Thyroid gland (tissue), 4 donors: Measurements from ENCODE around the gene ANGEL1. TPM values are rescaled to one million over a fixed set of nuclear protein-coding genes. Genes with fewer than 3 reads are reported as not detected.

Source experiments
- DNase-seq, 2 donors: peaks; one replicate each; pipeline ENCODE4 v3.0.0-alpha.2; 2019
- H3K27ac ChIP-seq, 3 donors: fragments of 200-600 bp; sonication (generic); 1 replicate in 2 of 3; 2 replicates in 1 of 3; pipeline ENCODE4 v1.5.1; 2016 to 2019; ENCODE audit warnings: mild to moderate bottlenecking in 1 of 3, moderate library complexity in 1 of 3
- H3K27me3 ChIP-seq: fragments of 200-600 bp; sonication (generic); one replicate; pipeline ENCODE4 v1.5.1; 2019
- H3K36me3 ChIP-seq, 2 donors: fragments of 200-600 bp; sonication (generic); one replicate each; pipeline ENCODE4 v1.5.1; 2016 to 2019
- H3K4me1 ChIP-seq, 2 donors: fragments of 200-600 bp; sonication (generic); one replicate each; pipeline ENCODE4 v1.5.1; 2017 to 2019
- H3K4me3 ChIP-seq, 3 donors: fragments of 200-600 bp; sonication (generic); replicated peaks in 1 of 3; 1 replicate in 2 of 3; 2 replicates in 1 of 3; pipeline ENCODE4 v1.5.1; 2016; ENCODE audit warnings: mild to moderate bottlenecking in 1 of 3
- H3K9me3 ChIP-seq: fragments of 200-600 bp; sonication (generic); one replicate; pipeline ENCODE4 v1.5.1; 2017
- POLR2A ChIP-seq, 2 donors: fragments of 450-650 bp; IDR thresholded peaks; one replicate each; pipeline ENCODE4 v1.6.1; 2017; ENCODE audit warnings: antibody characterized with exemption in 2 of 2, mild to moderate bottlenecking in 2 of 2, moderate library complexity in 1 of 2
- WGBS, 2 donors: methylation state at CpG; one replicate each; pipeline ENCODE4 v1.1.5; 2017; 5-methylcytosine and 5-hydroxymethylcytosine counted together
- intact Hi-C: fragments of 100-400 bp; cut with DNase I; formaldehyde crosslinking; loops from one replicate; pipeline ENCODE4 v1.15.1; 2023
- total RNA-seq, 4 donors: library from RNA; depleted of rRNA; stranded (reverse); fragments of >200 nt; gene quantifications; one replicate each; pipeline ENCODE4 v1.2.3, GENCODE V29; 2016
- TF ChIP-seq, protein P1 (sequence below), 6 experiments: fragments of 200-600 bp in 3 of 6; fragments of 450-650 bp in 3 of 6; sonication (generic) in 3 of 6; IDR thresholded peaks; one replicate each; pipeline ENCODE4 v1.5.1; 2016 to 2019; ENCODE audit warnings: antibody characterized with exemption in 6 of 6, mild to moderate bottlenecking in 2 of 6, inconsistent platforms in 1 of 6, moderate library complexity in 1 of 6

Gene ANGEL1
- total RNA-seq, 4 donors from 2014 or later, result 14.5 to 26.0 (median 18.4) TPM

GRCh38 chr14:76753541-76754198 is 59.0 kb downstream of the ANGEL1 start:
- Histone ChIP-seq H3K9me3 (no peaks in the 10 kb centered on the region), H3K4me3 (no peak overlapping the region), H3K27me3 (no peaks in the 10 kb centered on the region), H3K4me1 (no peaks in the 10 kb centered on the region), H3K36me3 (no peaks in the 10 kb centered on the region), H3K27ac (no peak overlapping the region)
- TF ChIP-seq, protein P1, sequence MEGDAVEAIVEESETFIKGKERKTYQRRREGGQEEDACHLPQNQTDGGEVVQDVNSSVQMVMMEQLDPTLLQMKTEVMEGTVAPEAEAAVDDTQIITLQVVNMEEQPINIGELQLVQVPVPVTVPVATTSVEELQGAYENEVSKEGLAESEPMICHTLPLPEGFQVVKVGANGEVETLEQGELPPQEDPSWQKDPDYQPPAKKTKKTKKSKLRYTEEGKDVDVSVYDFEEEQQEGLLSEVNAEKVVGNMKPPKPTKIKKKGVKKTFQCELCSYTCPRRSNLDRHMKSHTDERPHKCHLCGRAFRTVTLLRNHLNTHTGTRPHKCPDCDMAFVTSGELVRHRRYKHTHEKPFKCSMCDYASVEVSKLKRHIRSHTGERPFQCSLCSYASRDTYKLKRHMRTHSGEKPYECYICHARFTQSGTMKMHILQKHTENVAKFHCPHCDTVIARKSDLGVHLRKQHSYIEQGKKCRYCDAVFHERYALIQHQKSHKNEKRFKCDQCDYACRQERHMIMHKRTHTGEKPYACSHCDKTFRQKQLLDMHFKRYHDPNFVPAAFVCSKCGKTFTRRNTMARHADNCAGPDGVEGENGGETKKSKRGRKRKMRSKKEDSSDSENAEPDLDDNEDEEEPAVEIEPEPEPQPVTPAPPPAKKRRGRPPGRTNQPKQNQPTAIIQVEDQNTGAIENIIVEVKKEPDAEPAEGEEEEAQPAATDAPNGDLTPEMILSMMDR (IDR thresholded peaks at IDR 0.05), result no peak
- TF ChIP-seq POLR2A (IDR thresholded peaks at IDR 0.05), result no peak
- 84 to 85% methylated on average over 7 of the region's 7 CpGs for WGBS, 2 donors
- DNase-seq, result no peak
- intact Hi-C loops, result no loop called here

- WGBS, 2 donors, result 47 to 65% methylated on average over 4 to 6 of the region's 6 CpGs
- Histone ChIP-seq H3K4me1 (no peaks in the 10 kb centered on the region), H3K27me3 (no peaks in the 10 kb centered on the region), H3K9me3 (no peaks in the 10 kb centered on the region), H3K36me3 (no peaks in the 10 kb centered on the region), H3K27ac (no peak overlapping the region), H3K4me3 (no peak overlapping the region)
- TF ChIP-seq, protein P1 (IDR thresholded peaks at IDR 0.05), result no peak
- intact Hi-C loops, result no loop called here
- no peak for DNase-seq
Measured at GRCh38 chr14:76752744-76753143, 59.9 kb downstream of the ANGEL1 start.

DNA sequence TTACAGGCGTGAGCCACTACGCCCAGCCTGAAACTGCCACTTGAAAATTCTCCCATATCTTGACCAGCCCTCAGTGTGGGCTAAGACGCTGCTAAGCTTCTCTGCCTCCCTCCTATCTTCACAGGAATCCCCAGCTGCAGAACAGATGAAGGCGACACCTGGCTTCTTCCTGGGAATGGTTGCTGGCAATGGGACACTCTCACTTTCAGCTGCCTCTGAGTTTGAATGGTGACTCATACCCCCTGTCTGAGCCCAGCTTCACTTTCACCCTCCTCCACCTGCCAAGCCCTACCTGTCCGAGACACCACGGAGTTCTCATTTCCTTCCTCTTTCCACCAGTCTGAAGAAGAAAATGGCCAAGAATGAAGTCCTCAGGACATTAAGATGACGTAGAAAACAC is 69.7 kb downstream of the ANGEL1 start:
- no peak for DNase-seq
- Histone ChIP-seq H3K27ac (no peak overlapping the region), H3K27me3 (no peaks in the 10 kb centered on the region), H3K36me3 (no peaks in the 10 kb centered on the region), H3K4me3 (no peak overlapping the region), H3K9me3 (no peaks in the 10 kb centered on the region), H3K4me1 (no peaks in the 10 kb centered on the region)
- 82 to 90% methylated on average over 7 of the region's 7 CpGs for WGBS, 2 donors
- TF ChIP-seq POLR2A (IDR thresholded peaks at IDR 0.05), result no peak
- TF ChIP-seq, protein P1 (IDR thresholded peaks at IDR 0.05), result no peak
- intact Hi-C loops, result no loop called here

DNA sequence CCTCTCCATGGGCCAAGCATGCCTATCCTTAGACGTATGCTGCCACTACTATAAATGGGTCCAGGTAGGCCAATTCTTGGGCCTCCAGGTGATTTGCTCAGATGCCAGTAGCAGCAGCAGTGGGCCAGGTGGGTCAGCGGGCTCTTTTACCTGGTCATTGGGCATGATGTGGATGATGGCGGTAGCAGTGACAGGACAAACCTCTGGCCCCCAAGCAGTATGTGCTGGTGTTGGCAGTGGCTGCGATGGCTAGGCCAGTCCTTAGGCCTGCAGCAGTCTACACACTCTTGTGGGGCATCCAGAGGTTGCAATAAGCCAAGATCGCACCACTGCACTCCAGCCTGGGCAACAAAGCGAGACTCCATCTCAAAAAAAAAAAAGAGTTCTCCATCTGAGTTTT is 70.5 kb downstream of the ANGEL1 start:
- no peaks in the 10 kb centered on the region for H3K27me3 ChIP-seq
- TF ChIP-seq POLR2A (IDR thresholded peaks at IDR 0.05), result no peak
- TF ChIP-seq, protein P1 (IDR thresholded peaks at IDR 0.05), result no peak
- intact Hi-C loops, result no loop called here
- WGBS, 2 donors, result 69 to 81% methylated on average over 6 of the region's 6 CpGs
- no peaks in the 10 kb centered on the region for H3K4me1 ChIP-seq
- no peaks in the 10 kb centered on the region for H3K36me3 ChIP-seq
- no peak for DNase-seq
- no peak overlapping the region for H3K27ac ChIP-seq
- no peaks in the 10 kb centered on the region for H3K9me3 ChIP-seq
- H3K4me3 ChIP-seq, result no peak overlapping the region

- TF ChIP-seq POLR2A (IDR thresholded peaks at IDR 0.05), result no peak
- TF ChIP-seq, protein P1 (IDR thresholded peaks at IDR 0.05), result no peak
- H3K27me3 ChIP-seq, result no peaks in the 10 kb centered on the region
- no peak overlapping the region for H3K27ac ChIP-seq
- H3K4me1 ChIP-seq, result no peaks in the 10 kb centered on the region
- WGBS, 2 donors, result 75 to 79% methylated on average over 1 of the region's 1 CpG
- no peaks in the 10 kb centered on the region for H3K9me3 ChIP-seq
- intact Hi-C loops, result no loop called here
- DNase-seq, result no peak
- no peaks in the 10 kb centered on the region for H3K36me3 ChIP-seq
- no peak overlapping the region for H3K4me3 ChIP-seq
Measured at GRCh38 chr14:76741074-76741473, 71.6 kb downstream of the ANGEL1 start.

Other genes starting within 250 kb of the ANGEL1 start
- 1 to 10 TPM; 2.3 to 5.0 (median 3.1) TPM for gene VASH1, start 51.4 kb downstream of the ANGEL1 start, total RNA-seq
- gene LRRC74A, start 13.5 kb upstream of the ANGEL1 start, total RNA-seq, result not detected
- gene IRF2BPL, start 215.8 kb upstream of the ANGEL1 start, total RNA-seq, result 100 to 1,000 TPM in 1 of 4 donors, 10 to 100 TPM in 3; 43.9 to 103 (median 78.4) TPM